WI38 (cell line): Measurements from ENCODE around the gene TMEM94.
A peak's percentile ranks its signal among the peaks of the same experiment; 100 is the strongest.
"Not testable (repeated sequence)": the region's sequence is repeated elsewhere in the genome, so short reads cannot be mapped to it uniquely, and the experiment has no call there.

Experiments used
- H3K4me3 ChIP-seq: 2 replicates; pipeline ENCODE4 v1.5.1; 2011; ENCODE audit warnings: low read depth, mild to moderate bottlenecking, control low read depth, low read length
- CTCF ChIP-seq: IDR thresholded peaks from 2 replicates; pipeline ENCODE4 v1.5.1; 2012; ENCODE audit warnings: low read depth, mild to moderate bottlenecking, control low read depth, low read length

The TMEM94 gene

GRCh38 chr17:75518983-75519537 lies 62.6 kb downstream of the TMEM94 start:
- TF ChIP-seq CTCF, result no peak
- no peak overlapping the region for H3K4me3 ChIP-seq

DNA sequence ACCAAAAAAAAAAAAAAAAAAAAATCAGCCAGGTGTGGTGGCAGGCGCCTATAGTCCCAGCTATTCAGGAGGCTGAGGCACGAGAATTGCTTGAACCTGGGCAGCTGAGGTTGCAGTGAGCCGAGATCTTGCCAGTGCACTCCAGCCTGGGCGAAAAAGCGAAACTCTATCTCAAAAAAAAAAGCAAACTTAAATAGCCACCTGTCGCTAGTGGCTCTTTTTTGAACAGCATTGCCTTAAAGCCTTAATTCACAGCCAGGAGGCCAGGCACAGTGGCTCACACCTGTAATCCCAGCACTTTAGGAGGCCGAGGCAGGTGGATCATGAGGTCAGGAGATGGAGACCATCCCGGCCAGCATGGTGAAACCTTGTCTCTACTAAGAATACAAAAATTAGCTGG lies 64.0 kb downstream of the TMEM94 start:
- not testable (repeated sequence) for H3K4me3 ChIP-seq

GRCh38 chr17:75521290-75521689 lies 64.9 kb downstream of the TMEM94 start:
- no peak overlapping the region for H3K4me3 ChIP-seq
- TF ChIP-seq CTCF, result no peak

DNA sequence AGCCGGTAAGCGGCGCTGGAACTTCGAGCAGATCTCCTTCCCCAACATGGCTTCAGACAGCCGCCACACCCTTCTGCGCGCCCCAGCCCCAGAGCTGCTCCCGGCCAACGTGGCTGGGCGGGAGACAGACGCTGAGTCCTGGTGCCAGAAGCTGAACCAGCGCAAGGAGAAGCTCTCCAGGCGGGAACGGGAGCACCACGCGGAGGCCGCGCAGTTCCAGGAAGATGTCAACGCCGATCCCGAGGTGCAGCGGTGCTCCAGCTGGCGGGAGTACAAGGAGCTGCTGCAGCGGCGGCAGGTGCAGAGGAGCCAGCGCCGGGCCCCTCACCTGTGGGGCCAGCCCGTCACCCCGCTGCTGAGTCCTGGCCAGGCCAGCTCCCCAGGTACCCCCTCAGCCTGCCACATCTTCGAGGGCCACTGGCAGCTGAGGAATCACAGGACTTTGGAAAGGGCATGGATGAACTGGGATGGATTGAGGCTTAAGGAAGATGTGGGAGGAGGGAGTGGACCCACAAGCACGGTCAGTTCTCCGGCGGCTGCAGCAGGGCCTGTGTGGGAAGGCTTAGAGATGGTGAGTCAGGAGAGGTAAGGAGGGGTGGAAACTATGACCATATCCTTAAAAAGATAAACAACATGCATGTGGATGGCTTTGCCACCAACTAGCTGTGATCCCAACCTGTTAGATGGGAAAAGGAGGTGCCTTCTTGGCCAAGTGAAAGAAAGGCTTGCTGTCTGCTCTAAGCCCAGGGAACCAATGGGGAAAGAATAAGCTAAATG lies 65.7 kb downstream of the TMEM94 start:
- no peak overlapping the region for H3K4me3 ChIP-seq
- no peak for TF ChIP-seq CTCF

DNA sequence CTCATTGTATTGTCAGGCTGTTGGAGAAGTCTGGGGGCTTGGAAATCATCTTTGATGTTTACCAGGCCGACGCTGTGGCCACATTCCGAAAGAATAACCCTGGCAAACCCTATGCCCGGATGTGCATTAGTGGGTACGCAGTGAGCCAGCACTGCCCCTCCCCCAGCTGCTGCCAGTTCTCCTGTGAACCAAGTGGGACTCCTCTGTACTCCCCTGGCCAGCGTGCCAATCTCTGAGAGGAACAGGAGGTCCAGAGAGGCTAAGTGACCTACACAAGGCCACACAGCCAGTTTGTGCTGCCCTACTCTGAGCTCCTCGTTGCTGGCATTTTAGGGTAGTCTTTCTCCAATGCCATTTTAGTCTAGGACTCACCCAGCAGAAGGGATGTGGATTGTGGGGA lies 67.2 kb downstream of the TMEM94 start:
- no peak overlapping the region for H3K4me3 ChIP-seq
- TF ChIP-seq CTCF, result no peak

- no peak overlapping the region for H3K4me3 ChIP-seq
- TF ChIP-seq CTCF, result no peak
Observed at GRCh38 chr17:75524269-75524969, 68.0 kb downstream of the TMEM94 start.

DNA sequence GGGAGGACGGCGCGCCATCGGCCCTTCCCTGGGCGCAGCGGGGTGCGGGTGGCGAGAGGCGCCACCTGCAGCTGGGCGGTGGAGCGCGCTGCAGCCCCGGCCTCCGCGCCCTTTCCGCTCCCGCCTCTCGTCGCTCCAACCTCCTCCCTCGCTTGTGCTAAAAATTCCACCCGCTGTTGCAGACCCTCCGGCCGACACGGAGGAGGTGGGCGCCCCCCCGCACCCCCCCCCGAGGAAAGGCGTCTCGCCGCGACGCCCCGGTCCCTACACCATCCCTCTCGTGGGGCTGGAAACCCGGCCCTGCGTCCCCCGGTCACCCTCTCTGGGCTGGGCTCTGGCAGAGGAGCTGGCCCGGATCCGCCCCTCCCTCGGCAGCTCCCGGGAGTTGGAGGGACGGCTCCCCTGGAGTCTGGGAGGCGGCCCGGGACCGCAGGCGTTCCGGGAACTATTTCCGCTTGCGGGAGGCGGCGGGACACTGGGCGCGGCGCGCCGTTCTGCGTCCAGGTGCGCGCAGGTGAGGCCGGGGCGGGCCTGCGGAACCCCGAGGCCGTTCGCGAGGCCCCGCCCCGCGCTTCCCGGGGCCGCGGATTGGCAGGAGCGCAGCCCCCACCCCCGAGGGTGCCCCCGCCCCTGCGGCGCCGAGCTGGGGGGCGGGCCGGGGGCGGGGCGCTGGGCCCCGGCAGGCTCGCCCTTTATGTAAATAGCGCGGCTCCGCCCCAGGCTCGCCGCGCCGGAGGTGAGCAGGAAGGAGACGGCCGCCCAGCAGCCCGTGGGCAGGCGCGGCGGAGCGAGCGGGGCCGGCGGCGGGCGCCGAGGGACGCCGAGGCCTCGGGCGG lies 68.8 kb downstream of the TMEM94 start, which contains the start of gene LLGL2:
Gene LLGL2, plus strand, starts transcription at position 728 of the 836 bp plus-strand sequence. CDS start 17,730 bp downstream, outside the sequence.
- H3K4me3 ChIP-seq, result peak within 1 kb of the TSS; percentile 41
- TF ChIP-seq CTCF, result no peak
